ENCODE data around the gene FEM1C. TPM values are rescaled to one million over a fixed set of nuclear protein-coding genes. Genes with fewer than 3 reads are reported as not detected.

FEM1C gene
- total and polyA plus RNA-seq, 2 experiments from 2014 or later: 4.7 to 21.6 TPM

GRCh38 chr5:115509547-115509946, 35.0 kb downstream of the FEM1C start:
- Mint-ChIP-seq H3K27me3 (ENCODE audit: insufficient read depth, low read depth, poor library complexity) (peaks cover 2% of the 10 kb centered on the region), H3K4me1 (no peaks in the 10 kb centered on the region), H3K9me3 (no peaks in the 10 kb centered on the region), H3K27ac (no peak overlapping the region), H3K36me3 (ENCODE audit: low read depth) (no peaks in the 10 kb centered on the region), H3K4me3 (no peak overlapping the region)
- no peak overlapping the region for H3K27ac ChIP-seq (ENCODE audit: low read depth)
- H3K4me2 ChIP-seq: no peak overlapping the region
- H4K20me1 ChIP-seq (replicated peaks; ENCODE audit: insufficient read depth): no peaks in the 10 kb centered on the region
- ATAC-seq: no peak
- H3K9me2 ChIP-seq (ENCODE audit: insufficient read depth): peaks cover 4% of the 10 kb centered on the region; the same call in 1 of the 2 replicates
- no peaks in the 10 kb centered on the region for H3K36me3 ChIP-seq (ENCODE audit: insufficient read depth)
- no peaks in the 10 kb centered on the region for H3K4me1 ChIP-seq (ENCODE audit: insufficient read depth)
- H2AFZ ChIP-seq: no peak overlapping the region
- DNase-seq (ENCODE audit: low spot score): no peak
- H3K4me3 ChIP-seq: no peak overlapping the region
- no peaks in the 10 kb centered on the region for H3F3A ChIP-seq (replicated peaks; ENCODE audit: low read depth)
- TF ChIP-seq ETS1 (IDR thresholded peaks at IDR 0.05) (no peak), POLR2AphosphoS5 (IDR thresholded peaks at IDR 0.05; ENCODE audit: low read depth) (no peak), CTCF (conservative IDR thresholded peaks at IDR 0.05; ENCODE audit: low read depth in 2 of 2) (no peak), EZH2 (IDR thresholded peaks at IDR 0.05; ENCODE audit: low read depth, unreplicated experiment) (no peak), EZH2phosphoT487 (IDR thresholded peaks at IDR 0.05; ENCODE audit: unreplicated experiment) (no peak), NANOG (IDR thresholded peaks at IDR 0.05; ENCODE audit: borderline replicate concordance) (no peak), STAT1 (IDR thresholded peaks at IDR 0.05; ENCODE audit: unreplicated experiment) (no peak)
- no peaks in the 10 kb centered on the region for H3K79me2 ChIP-seq (replicated peaks; ENCODE audit: insufficient read depth)
- no peaks in the 10 kb centered on the region for H3K27me3 ChIP-seq (ENCODE audit: insufficient read depth)

GRCh38 chr5:115507681-115508080, 36.9 kb downstream of the FEM1C start:
- Histone ChIP-seq H3K4me3 (no peak overlapping the region), H3K4me1 (ENCODE audit: insufficient read depth) (no peaks in the 10 kb centered on the region), H4K20me1 (replicated peaks; ENCODE audit: insufficient read depth) (no peaks in the 10 kb centered on the region), H3K27me3 (ENCODE audit: insufficient read depth) (no peaks in the 10 kb centered on the region), H3K4me2 (no peak overlapping the region), H3K27ac (ENCODE audit: low read depth) (no peak overlapping the region), H3K9me2 (ENCODE audit: insufficient read depth) (peaks cover 4% of the 10 kb centered on the region; the same call in 1 of the 2 replicates), H3F3A (replicated peaks; ENCODE audit: low read depth) (no peaks in the 10 kb centered on the region), H3K79me2 (replicated peaks; ENCODE audit: insufficient read depth) (no peaks in the 10 kb centered on the region), H3K36me3 (ENCODE audit: insufficient read depth) (0 out of 2 replicates have a peak, but pooled peaks cover 6% of the 10 kb centered on the region), H2AFZ (no peak overlapping the region)
- Mint-ChIP-seq H3K9me3 (peaks cover 2% of the 10 kb centered on the region; the same call in 1 of the 3 replicates), H3K36me3 (ENCODE audit: low read depth) (no peaks in the 10 kb centered on the region), H3K4me3 (no peak overlapping the region), H3K27ac (no peak overlapping the region), H3K27me3 (ENCODE audit: insufficient read depth, low read depth, poor library complexity) (peaks cover 2% of the 10 kb centered on the region), H3K4me1 (no peaks in the 10 kb centered on the region)
- DNase-seq (ENCODE audit: low spot score) (no peak), ATAC-seq (no peak)
- TF ChIP-seq JUNB (IDR thresholded peaks at IDR 0.05; ENCODE audit: unreplicated experiment) (no peak), CREB1 (CRISPR knock-in tag; IDR thresholded peaks at IDR 0.05; ENCODE audit: low read depth) (no peak), ZNF331 (CRISPR knock-in tag; IDR thresholded peaks at IDR 0.05; ENCODE audit: low read depth) (no peak), REST (IDR thresholded peaks at IDR 0.05; ENCODE audit: unreplicated experiment) (no peak), ZNF114 (CRISPR knock-in tag; IDR thresholded peaks at IDR 0.05) (no peak), ETS1 (IDR thresholded peaks at IDR 0.05) (no peak)

Data from GM23338 (cell line).